Breast epithelium (tissue), 3 donors: ENCODE measurements around the gene RDX.

Experiments
- POLR2A ChIP-seq: fragments of 450-650 bp; IDR thresholded peaks from one replicate; pipeline ENCODE4 v1.6.1; 2016; ENCODE audit warnings: antibody characterized with exemption, mild to moderate bottlenecking, moderate library complexity
- POLR2AphosphoS5 ChIP-seq, 3 donors: sonication (generic); formaldehyde crosslinking; IDR thresholded peaks; one replicate each; pipeline ENCODE4 v1.6.1; 2017; ENCODE audit warnings: antibody characterized with exemption in 3 of 3

GRCh38 chr11:110262072-110262403 lies 34.4 kb downstream of the RDX start:
- TF ChIP-seq POLR2AphosphoS5 (IDR thresholded peaks at IDR 0.05) (no peak), POLR2A (no peak)
